ENCODE data around the gene OR10AD1. TPM values are rescaled to one million over a fixed set of nuclear protein-coding genes. Genes with fewer than 3 reads are reported as not detected.
A peak's percentile ranks its signal among the peaks of the same experiment; 100 is the strongest.

OR10AD1 gene
- total and polyA plus RNA-seq, 7 donors: not detected

GRCh38 chr12:48187916-48188695, 15.0 kb downstream of the OR10AD1 start:
- 88 to 89% methylated on average over 10 of the region's 10 CpGs for WGBS, 2 donors
- Histone ChIP-seq H3K4me3 (no peak overlapping the region), H3K36me3 (no peaks in the 10 kb centered on the region), H3K4me1 (peaks cover 0 to 20% (median 14%) of the 10 kb centered on the region in 4 donors), H3K27me3 (peaks cover 13 to 24% (median 16%) of the 10 kb centered on the region in 3 donors), H3K9me3 (no peaks in the 10 kb centered on the region), H3K27ac (no peak overlapping the region)
- TF ChIP-seq POLR2A (IDR thresholded peaks at IDR 0.05) (no peak), POLR2AphosphoS5 (IDR thresholded peaks at IDR 0.05) (no peak), CTCF (IDR thresholded peaks at IDR 0.05) (no peak), EP300 (IDR thresholded peaks at IDR 0.05) (no peak)
- intact Hi-C loops (cut with DNase I): no loop called here
- no peak for DNase-seq

- WGBS, 2 donors: 67 to 78% methylated on average over 10 of the region's 10 CpGs
- intact Hi-C loops (cut with DNase I): no loop called here
Measured at GRCh38 chr12:48185181-48185919, 17.7 kb downstream of the OR10AD1 start.

GRCh38 chr12:48184549-48184922, 18.6 kb downstream of the OR10AD1 start:
- peak overlapping the region; percentile 46 to 62 (median 52) for H3K4me3 ChIP-seq
- H3K9me3 ChIP-seq: no peaks in the 10 kb centered on the region
- TF ChIP-seq CTCF (IDR thresholded peaks at IDR 0.05) (no peak), POLR2AphosphoS5 (IDR thresholded peaks at IDR 0.05) (no peak), EP300 (IDR thresholded peaks at IDR 0.05) (no peak), POLR2A (IDR thresholded peaks at IDR 0.05) (no peak)
- no peaks in the 10 kb centered on the region for H3K36me3 ChIP-seq
- H3K27me3 ChIP-seq: peaks cover 16 to 54% (median 25%) of the 10 kb centered on the region in 3 donors
- no peak overlapping the region for H3K27ac ChIP-seq
- WGBS, 2 donors: 11 to 22% methylated on average over 20 of the region's 20 CpGs
- H3K4me1 ChIP-seq: peaks cover 0 to 28% (median 23%) of the 10 kb centered on the region in 4 donors
- no peak for DNase-seq
- intact Hi-C loops (cut with DNase I): no loop called here

More at GRCh38 chr12:48185181-48185919, 17.7 kb downstream of the OR10AD1 start:
- H3K36me3 ChIP-seq: no peaks in the 10 kb centered on the region
- H3K4me3 ChIP-seq: no peak overlapping the region
- H3K27me3 ChIP-seq: peaks cover 16 to 50% (median 18%) of the 10 kb centered on the region in 3 donors
- no peaks in the 10 kb centered on the region for H3K9me3 ChIP-seq
- H3K27ac ChIP-seq: no peak overlapping the region
- TF ChIP-seq EP300 (IDR thresholded peaks at IDR 0.05) (no peak), POLR2A (IDR thresholded peaks at IDR 0.05) (no peak)
- no peak for DNase-seq
- peaks cover 0 to 28% (median 23%) of the 10 kb centered on the region in 4 donors for H3K4me1 ChIP-seq

GRCh38 chr12:48183876-48184548, 19.1 kb downstream of the OR10AD1 start:
- peaks cover 16 to 57% (median 25%) of the 10 kb centered on the region in 3 donors for H3K27me3 ChIP-seq
- TF ChIP-seq POLR2AphosphoS5 (IDR thresholded peaks at IDR 0.05) (no peak), POLR2A (IDR thresholded peaks at IDR 0.05) (no peak), EP300 (IDR thresholded peaks at IDR 0.05) (no peak), CTCF (IDR thresholded peaks at IDR 0.05) (no peak)
- WGBS, 2 donors: 4 to 5% methylated on average over 61 of the region's 61 CpGs
- H3K27ac ChIP-seq: peak overlapping the region in 2 of 4 donors; percentile 4 to 51
- intact Hi-C loops (cut with DNase I): no loop called here
- H3K4me3 ChIP-seq: peak overlapping the region; percentile 46 to 62 (median 52)
- H3K36me3 ChIP-seq: no peaks in the 10 kb centered on the region
- H3K9me3 ChIP-seq: no peaks in the 10 kb centered on the region
- H3K4me1 ChIP-seq: peaks cover 0 to 28% (median 23%) of the 10 kb centered on the region in 4 donors
- DNase-seq: no peak
